Measurements from ENCODE around the gene ANKRD53.

- TF ChIP-seq CTCF (IDR thresholded peaks at IDR 0.05; ENCODE audit: low read length): no peak
- no peak for TF ChIP-seq EZH2phosphoT487 (IDR thresholded peaks at IDR 0.05; ENCODE audit: low read length)
- TF ChIP-seq EZH2 (optimal IDR thresholded peaks at IDR 0.05; ENCODE audit: low read depth, low read length): no peak
Observed at GRCh38 chr2:70941186-70941585, 37.2 kb upstream of the ANKRD53 start.

Measured in MM.1S (cell line).